Sciatic nerve (tissue), 2 donors: ENCODE measurements around the gene MED16. TPM values are rescaled to one million over a fixed set of nuclear protein-coding genes. Genes with fewer than 3 reads are reported as not detected.
A peak's percentile ranks its signal among the peaks of the same experiment; 100 is the strongest.

ENCODE experiments used
- ATAC-seq: fragments of 200-7000 bp; cut with Tn5 transposase; one replicate; pipeline ENCODE4 v1.9.1; 2020; ENCODE audit warnings: mild to moderate bottlenecking, moderate library complexity
- DNase-seq: peaks from one replicate; pipeline ENCODE4 v3.0.0-alpha.2; 2020; ENCODE audit warnings: low spot score
- intact Hi-C: fragments of 100-400 bp; cut with DNase I; formaldehyde crosslinking; loops from one replicate; pipeline ENCODE4 v1.14.2; 2022
- total RNA-seq: library from RNA; stranded (reverse); fragmentation: NEBNext Ultra II Directional; extraction: Animal tissue kit (Norgen Biotek cat#: 25700); gene quantifications from one replicate; pipeline ENCODE4 v1.2.1, GENCODE V29; 2021
- donor health status: DM: no; HTN: no; CAD: no.
- donor health status: DM: no; HTN: no; CAD: no.

The MED16 gene
- total RNA-seq, 1 donor from 2014 or later: 55.7 TPM

DNA sequence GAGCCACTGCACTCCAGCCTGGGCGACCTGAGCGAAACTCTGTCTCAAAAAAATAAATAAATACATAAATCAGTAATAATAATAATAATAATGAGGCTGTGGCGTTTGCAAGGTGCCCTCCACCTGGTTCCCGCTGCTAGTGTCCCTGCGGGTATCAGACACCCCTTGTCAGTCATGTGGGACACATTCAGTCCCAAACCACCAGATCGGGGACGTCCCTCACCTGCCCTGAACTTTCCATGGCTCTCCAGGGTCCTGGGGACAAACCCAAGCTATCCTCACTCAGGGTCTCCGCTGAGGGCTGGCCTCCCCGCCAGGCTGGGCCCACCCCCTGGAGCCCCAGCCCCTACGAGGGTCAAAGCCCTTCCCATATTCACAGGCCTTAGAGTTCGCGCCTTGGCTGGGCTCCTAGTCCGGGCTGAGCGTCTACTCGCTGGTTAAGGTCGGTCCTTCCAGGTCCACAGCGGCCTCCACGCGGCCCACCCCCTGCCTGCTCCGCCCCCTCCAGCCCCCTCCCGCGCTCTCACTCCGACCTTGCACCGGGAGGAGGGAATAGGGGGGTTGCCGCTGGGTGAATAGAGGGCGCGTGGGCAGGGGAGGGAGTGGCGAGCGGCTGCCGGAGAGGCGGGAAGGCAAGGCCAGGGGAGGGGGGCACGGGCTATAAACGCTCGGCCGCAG, 23.8 kb upstream of the MED16 start:
- no peak for ATAC-seq
- intact Hi-C loops: loop anchor here (5.0 to 10.0 kb wide), 2 partner anchors 122 to 144 kb away; partner anchors contain the start of gene PTBP1
- no peak for DNase-seq

- intact Hi-C loops: loop anchor here (10.0 kb wide), 1 partner anchor 118 kb away; the partner anchor contains the start of gene PTBP1
- ATAC-seq (peak; percentile 90), DNase-seq (peak; percentile 89)
Measured at GRCh38 chr19:913080-913748, 20.2 kb upstream of the MED16 start, which contains the start of gene R3HDM4. R3HDM4 (minus strand) TSS chr19:913219; CDS start chr19:913157, 62 bp downstream.

GRCh38 chr19:912181-913079, 19.4 kb upstream of the MED16 start:
- ATAC-seq (peak; percentile 16), DNase-seq (no peak)
- intact Hi-C loops: loop anchor here (10.0 kb wide), 1 partner anchor 118 kb away; the partner anchor contains the start of gene PTBP1

- DNase-seq: no peak
- no peak for ATAC-seq
- intact Hi-C loops: loop anchor here (10.0 kb wide), 1 partner anchor 117 kb away; the partner anchor contains the start of gene PTBP1
Measured at GRCh38 chr19:911197-912033, 18.4 kb upstream of the MED16 start.

DNA sequence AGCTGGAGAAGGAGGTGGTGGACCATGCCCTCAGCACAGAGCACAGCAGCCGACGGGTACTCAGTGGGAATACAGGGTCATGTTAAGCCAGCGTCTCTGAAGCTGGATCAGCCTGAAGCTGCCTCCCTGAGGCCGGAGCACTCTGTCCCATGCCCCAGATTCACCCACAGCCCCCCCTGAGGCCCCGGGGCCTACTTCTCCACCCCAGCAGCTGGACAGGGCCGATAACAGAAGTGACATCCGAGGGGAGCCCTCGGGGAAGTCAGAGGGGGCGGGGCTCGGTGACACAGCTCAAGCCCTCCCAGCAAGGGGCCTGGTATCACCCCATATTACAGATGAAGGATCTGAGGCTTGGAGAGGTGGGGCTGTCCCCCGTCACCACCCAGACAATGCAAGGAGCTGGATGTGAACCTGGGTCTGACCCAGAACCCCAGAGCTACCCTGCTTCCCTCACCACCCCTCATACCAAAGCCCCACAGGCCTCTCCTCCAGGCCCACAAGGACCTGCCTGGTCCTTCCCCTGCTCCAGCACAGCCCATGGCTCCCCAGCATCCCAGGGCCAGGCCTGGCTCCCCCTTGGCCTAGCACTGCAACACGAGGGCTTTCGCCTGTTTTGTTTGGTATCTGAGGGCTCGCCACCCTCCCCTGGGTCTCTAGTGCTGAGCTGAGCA, 14.3 kb upstream of the MED16 start:
- intact Hi-C loops: no loop called here
- no peak for ATAC-seq
- no peak for DNase-seq

- intact Hi-C loops: no loop called here
- DNase-seq: no peak
- ATAC-seq: no peak
Measured at GRCh38 chr19:906480-906879, 13.5 kb upstream of the MED16 start.

GRCh38 chr19:904545-904944, 11.6 kb upstream of the MED16 start:
- intact Hi-C loops: no loop called here
- no peak for ATAC-seq
- no peak for DNase-seq

DNA sequence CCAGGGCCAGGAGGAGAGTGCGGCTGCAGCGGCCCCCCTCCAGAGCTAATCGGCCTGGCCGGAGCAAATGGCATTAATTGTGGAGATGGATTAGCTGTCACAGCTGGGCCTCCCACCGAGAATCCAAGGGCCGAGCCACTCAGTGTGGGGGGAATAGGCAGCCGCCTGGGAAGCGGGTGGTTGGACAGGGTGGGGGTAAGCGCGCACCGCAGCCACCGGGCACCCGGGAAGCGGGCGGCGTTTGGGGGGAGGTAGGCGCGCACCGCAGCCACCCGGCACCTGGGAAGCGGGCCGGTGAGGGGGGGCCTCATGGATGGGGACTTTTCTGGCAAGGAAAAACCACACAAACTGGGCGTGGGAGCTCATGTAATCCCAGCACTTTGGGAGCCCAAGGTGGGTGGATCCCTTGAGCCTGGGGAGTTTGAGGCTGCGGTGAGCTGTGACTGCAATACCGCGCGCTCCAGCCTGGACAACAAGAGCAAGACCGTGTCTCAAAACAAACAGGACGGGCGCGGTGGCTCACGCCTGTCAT, 10.3 kb upstream of the MED16 start:
- intact Hi-C loops: no loop called here
- DNase-seq (no peak), ATAC-seq (peak; percentile 12)

GRCh38 chr19:902446-903226, 9.6 kb upstream of the MED16 start:
- ATAC-seq: no peak
- no peak for DNase-seq
- intact Hi-C loops: no loop called here

- intact Hi-C loops: no loop called here
- ATAC-seq: no peak
- DNase-seq: no peak
Measured at GRCh38 chr19:902093-902370, 9.0 kb upstream of the MED16 start.

DNA sequence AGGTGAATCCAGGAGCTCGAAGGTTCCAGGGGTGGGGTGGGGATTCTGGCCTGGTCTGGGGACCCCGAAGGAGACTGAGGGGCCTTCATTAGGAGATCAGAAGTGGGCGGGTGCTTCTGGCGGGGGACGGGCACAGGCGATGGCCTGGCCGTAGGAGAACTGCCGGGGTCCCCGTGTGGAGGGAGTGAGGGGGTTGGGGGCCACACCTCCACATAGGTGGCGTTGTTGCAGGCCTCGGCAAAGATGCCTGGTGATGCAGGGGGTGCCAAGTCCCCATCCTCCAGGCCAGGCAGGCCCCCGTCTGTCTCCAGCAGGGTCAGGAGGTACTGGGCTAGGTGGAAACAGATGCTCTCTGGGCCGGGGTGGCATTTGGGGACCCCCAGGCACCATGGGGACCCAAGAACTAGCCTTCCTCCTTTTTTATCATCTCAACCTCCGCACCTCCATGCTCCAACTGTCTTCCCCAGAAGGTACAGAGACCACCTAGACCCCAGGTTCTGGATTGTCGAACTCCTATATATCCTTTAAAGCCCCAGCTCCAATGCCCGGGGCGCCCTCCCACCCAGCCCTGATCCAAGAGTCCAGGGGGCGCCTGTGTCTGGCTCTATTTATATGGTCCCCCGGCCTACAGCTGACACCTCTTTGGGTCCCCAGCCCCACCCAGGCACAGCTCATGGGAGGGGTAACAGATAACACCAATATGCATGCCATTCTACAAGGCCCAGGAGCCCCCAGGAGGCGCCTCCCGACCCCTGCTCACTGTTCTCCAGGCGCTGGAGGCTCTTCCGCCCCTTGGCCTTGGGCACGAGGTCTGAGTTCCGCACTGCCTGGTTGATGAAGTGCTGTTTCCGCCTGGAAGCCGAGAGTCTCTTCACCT, 8.5 kb upstream of the MED16 start:
- intact Hi-C loops: no loop called here
- ATAC-seq (no peak), DNase-seq (no peak)

DNA sequence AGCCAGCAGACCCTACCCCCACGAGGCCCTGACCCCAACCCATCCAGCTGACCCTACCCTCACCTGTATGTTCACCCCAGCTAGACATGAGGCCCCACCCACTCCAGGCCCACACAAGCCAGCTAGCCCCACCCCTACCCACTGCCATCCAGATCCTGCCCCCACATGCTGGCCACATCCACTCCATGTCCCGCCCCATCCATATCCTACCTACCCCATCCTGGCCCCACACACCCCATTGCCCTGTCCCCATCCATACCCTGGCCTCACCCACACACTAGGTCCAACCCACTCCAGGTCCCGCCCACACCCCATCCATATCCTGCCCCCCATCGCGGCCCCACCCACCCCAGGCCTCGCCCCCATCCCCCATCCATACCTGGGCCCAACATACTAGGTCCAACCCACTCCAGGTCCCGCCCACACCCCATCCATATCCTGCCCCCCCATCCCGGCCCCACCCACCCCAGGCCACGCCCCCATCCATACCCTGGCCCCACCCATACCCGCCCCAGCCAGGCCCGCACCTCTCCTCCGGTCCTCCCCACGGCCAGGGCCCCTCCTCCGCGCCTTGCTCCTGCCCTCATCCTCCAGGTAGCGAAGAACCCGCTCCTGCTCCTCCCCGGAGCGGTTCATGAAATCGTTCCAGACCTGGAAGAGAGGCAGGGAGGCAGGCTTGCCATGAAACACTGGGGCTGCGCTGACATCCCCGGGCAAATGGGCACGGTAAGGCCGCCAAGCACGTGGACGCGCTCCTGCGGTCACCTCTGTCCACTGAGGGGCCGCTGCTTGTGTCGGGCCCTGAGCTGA, 7.5 kb upstream of the MED16 start:
- intact Hi-C loops: no loop called here
- no peak for DNase-seq
- no peak for ATAC-seq

- no peak for DNase-seq
- ATAC-seq: no peak
- intact Hi-C loops: no loop called here
Measured at GRCh38 chr19:900043-900301, 7.0 kb upstream of the MED16 start.

GRCh38 chr19:899336-900042, 6.5 kb upstream of the MED16 start:
- no peak for ATAC-seq
- no peak for DNase-seq
- intact Hi-C loops: no loop called here

DNA sequence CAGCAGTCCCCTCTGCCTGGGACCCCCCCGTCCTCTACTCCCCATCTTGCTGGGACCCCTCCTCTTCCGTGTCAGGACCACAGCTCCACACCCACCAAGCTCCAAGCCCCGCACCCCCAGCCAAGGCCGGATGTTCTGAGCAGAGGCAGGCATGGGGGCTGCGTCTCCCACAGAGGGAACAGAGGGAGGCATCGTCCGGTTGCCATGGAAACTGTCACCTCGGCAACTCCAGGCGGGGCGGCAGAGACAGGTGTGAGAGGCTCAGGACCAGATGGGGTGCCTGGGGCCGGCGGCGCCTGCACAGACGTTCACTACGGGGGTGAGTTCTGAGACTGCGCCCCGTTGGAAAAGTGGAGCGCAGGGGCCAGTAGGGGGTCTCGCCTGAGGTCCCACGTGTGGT, 5.7 kb upstream of the MED16 start:
- ATAC-seq (no peak), DNase-seq (no peak)
- intact Hi-C loops: no loop called here
